Hematopoietic multipotent progenitor cell treated with erythropoietin and hydrocortisone succinate and interleukin-3 and kit ligand, for 4 days (in vitro differentiated cells): ENCODE measurements around the gene ASTN2.
A peak's percentile ranks its signal among the peaks of the same experiment; 100 is the strongest.

Source experiments
- DNase-seq: peaks from one replicate; pipeline ENCODE4 v3.0.0-alpha.2; 2015

ASTN2 gene

GRCh38 chr9:116686693-116687073 is 728.2 kb downstream of the ASTN2 start:
- no peak for DNase-seq

DNA sequence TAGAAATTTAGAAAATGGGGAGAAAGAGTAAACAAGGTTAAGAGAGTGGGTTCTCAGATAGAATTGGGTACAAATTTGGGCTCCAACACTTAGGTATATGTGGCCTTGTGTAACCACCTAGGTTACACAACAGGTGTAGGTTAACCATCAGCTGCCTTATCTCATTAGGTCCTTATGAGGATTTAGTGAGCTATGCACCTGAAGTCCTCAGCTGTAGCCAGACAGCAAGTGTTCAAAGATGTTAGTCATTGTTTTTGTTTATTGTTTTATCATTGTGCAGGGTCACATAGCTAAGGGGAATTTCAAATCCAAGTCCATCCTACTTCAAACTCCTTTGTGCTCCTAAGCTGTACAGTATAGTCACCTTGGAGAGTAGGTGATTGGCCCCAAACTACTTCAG is 728.7 kb downstream of the ASTN2 start:
- DNase-seq: no peak

DNA sequence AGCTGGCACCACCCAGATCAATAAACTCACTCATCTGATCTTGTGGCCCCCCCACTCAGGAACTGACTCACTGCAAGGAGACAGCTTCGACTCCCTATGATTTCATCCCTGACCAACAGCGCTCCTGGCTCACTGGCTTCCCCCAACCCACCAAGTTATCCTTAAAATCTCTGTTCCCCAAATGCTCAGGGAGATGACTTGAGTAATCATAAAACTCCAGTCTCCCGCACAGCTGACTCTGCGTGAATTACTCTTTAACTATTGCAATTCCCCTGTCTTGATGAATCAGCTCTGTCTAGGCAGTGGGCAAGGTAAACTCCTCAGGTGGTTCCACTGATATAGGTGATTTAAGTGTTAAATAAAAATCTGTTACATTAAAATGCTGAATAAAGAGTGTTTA is 729.7 kb downstream of the ASTN2 start:
- DNase-seq: no peak

GRCh38 chr9:116683535-116683934 is 731.3 kb downstream of the ASTN2 start:
- DNase-seq: no peak

GRCh38 chr9:116674210-116674980 is 740.5 kb downstream of the ASTN2 start:
- DNase-seq: no peak

DNA sequence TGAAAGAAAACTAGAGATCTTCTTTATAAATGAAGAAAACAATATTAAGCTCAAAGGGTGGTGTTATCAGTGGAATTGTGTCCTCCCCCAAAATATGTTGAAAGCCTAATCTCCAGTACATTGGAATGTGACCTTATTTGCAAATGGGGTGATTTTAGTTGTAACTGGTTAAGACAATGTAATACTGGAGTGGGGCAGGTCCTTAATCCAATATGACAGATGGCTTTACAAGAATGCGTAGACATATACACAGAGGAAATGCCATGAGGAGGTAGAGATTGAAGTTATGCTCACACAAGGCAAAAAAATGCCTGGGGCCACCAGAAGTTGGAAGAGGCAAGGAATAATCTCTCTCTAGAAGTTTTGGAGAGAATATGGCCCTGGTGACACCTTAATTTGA is 741.5 kb downstream of the ASTN2 start:
- DNase-seq: no peak

DNA sequence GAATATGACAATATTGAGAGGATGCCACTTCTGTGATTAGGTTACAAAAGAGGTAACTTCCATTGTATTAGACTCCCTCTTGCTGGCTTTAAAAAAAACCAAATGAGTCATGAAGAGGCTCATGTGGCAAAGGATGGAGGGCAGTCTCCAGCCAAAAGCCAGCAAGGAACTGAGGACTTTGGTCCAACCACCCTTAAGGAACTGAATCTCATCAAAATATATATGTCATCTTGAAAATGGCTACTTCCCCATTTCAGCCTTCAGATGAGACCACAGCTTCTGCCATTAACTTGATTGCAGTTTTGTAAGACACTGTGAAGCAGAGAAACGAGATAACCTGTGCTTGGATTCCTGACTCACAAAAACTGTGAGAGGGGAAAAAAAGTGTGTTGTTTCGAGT is 743.3 kb downstream of the ASTN2 start:
- DNase-seq: no peak

- no peak for DNase-seq
These were observed 745.7 kb downstream of the ASTN2 start for GRCh38 chr9:116668970-116669695.

GRCh38 chr9:116663581-116663980 is 751.3 kb downstream of the ASTN2 start:
- no peak for DNase-seq

- no peak for DNase-seq
These were observed 752.1 kb downstream of the ASTN2 start for GRCh38 chr9:116662646-116663310.

GRCh38 chr9:116661037-116661954 is 753.6 kb downstream of the ASTN2 start:
- peak; percentile 77 for DNase-seq

DNA sequence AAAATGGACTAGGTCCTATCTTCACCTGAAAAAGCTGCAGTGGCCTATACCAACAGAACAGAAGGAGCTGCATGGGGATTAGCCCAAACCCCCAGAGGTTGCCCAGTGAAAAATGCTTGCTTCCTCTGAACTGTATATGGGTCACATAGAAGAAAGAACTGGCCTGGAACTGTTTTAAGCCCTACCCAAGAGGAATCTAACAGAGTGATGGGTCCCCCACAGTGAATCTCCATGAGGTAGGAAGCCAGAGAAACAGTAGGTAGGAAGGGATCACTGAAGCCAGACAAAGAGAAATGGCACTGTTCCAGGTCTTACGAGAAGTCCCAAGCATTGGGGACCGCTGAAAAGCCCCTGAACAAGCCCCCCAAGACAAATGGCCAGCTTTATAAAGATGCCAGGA is 756.6 kb downstream of the ASTN2 start:
- DNase-seq: no peak

- DNase-seq: no peak
These were observed 757.9 kb downstream of the ASTN2 start for GRCh38 chr9:116656977-116657376.

DNA sequence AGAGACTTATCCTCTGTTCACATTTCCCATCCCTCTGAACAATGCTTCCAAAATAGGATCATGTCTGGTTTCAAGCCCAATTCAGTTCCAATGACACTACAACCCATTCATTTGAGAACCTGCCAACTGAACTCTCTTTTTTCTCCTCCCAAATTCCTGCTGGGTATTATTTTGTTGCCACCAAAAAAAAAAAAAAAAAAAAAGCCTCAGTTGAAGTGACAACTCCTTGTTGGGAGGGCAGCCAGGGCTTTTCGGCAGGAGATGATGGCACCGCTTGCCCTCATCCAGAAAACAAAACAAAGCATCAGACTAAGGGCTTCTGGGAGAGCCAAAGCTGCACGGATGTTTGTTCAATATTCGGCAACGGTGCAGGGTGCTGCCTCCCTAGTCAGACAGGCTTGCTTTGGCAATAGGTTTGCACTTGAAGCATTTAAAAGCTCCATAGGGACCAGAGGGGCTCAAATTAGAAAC is 758.3 kb downstream of the ASTN2 start:
- DNase-seq: no peak

- no peak for DNase-seq
These were observed 760.9 kb downstream of the ASTN2 start for GRCh38 chr9:116654059-116654355.

GRCh38 chr9:116653348-116654058 is 761.4 kb downstream of the ASTN2 start:
- DNase-seq: no peak

GRCh38 chr9:116647515-116647809 is 767.4 kb downstream of the ASTN2 start:
- no peak for DNase-seq

GRCh38 chr9:116646661-116647514 is 768.0 kb downstream of the ASTN2 start:
- DNase-seq: peak; percentile 55

DNA sequence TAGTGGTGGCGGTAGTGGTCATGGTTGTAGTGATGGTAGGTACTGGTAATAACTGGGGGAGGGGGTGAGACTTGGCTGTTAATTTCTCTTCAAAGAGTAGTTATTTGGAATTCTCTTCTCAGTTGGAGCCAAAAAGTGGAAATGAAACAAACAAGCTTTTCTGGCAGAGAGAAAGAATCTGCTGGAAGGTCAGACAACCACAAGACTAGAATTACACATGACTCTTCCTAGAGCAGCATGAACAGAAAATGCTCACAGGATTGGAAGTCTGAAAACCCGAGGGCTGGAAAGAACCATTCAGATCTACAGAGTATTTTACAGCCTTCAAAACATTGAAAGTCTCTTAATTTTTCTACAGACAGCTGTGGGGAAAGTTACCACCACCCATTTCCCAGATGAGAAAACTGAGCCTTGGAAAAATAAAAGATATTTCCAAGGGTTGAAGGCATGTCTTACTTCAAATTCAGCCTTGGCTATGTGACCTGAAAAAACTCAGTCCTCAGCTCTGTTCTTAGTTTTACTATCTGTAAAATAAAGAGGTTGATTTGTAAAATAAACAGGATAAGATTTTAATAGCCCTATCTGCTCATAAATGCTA is 770.7 kb downstream of the ASTN2 start:
- no peak for DNase-seq

- no peak for DNase-seq
These were observed 771.2 kb downstream of the ASTN2 start for GRCh38 chr9:116643691-116644090.
